Sigmoid colon (tissue), 7 donors: Measurements from ENCODE around the gene ADSS1. TPM values are rescaled to one million over a fixed set of nuclear protein-coding genes. Genes with fewer than 3 reads are reported as not detected.
A peak's percentile ranks its signal among the peaks of the same experiment; 100 is the strongest.

Source experiments
- DNase-seq: peaks from one replicate; pipeline ENCODE4 v3.0.0-alpha.2; 2019
- H3K27ac ChIP-seq, 4 donors: fragments of 200-600 bp; sonication (generic); one replicate each; pipeline ENCODE4 v1.5.1; 2016 to 2019; ENCODE audit warnings: mild to moderate bottlenecking in 1 of 4
- H3K27me3 ChIP-seq, 3 donors: fragments of 200-600 bp; sonication (generic); one replicate each; pipeline ENCODE4 v1.5.1; 2019; ENCODE audit warnings: mild to moderate bottlenecking in 1 of 3
- H3K36me3 ChIP-seq, 4 donors: fragments of 200-600 bp; sonication (generic); one replicate each; pipeline ENCODE4 v1.5.1; 2016 to 2019
- H3K4me1 ChIP-seq, 4 donors: fragments of 200-600 bp; sonication (generic); one replicate each; pipeline ENCODE4 v1.5.1; 2017 to 2019
- H3K4me3 ChIP-seq, 4 donors: fragments of 200-600 bp; sonication (generic); one replicate each; pipeline ENCODE4 v1.5.1; 2017 to 2019; ENCODE audit warnings: mild to moderate bottlenecking in 2 of 4, moderate library complexity in 1 of 4
- H3K9me3 ChIP-seq, 4 donors: fragments of 200-600 bp in 3 of 4; sonication (generic) in 3 of 4; one replicate each; pipeline versions ENCODE4 v1.5.1 to v1.6.1; 2013 to 2019
- EP300 ChIP-seq, 4 donors: sonication (generic); formaldehyde crosslinking; IDR thresholded peaks; one replicate each; pipeline ENCODE4 v1.6.1; 2017; ENCODE audit warnings: antibody characterized with exemption in 4 of 4
- POLR2A ChIP-seq, 2 donors: fragments of 450-650 bp; IDR thresholded peaks; one replicate each; pipeline ENCODE4 v1.6.1; 2016; ENCODE audit warnings: antibody characterized with exemption in 2 of 2, mild to moderate bottlenecking in 2 of 2, moderate library complexity in 2 of 2
- POLR2AphosphoS5 ChIP-seq, 4 donors: sonication (generic); formaldehyde crosslinking; IDR thresholded peaks; one replicate each; pipeline ENCODE4 v1.6.1; 2017; ENCODE audit warnings: antibody characterized with exemption in 4 of 4
- WGBS, 2 donors: extraction: QIAGEN DNeasy Blood & Tissue Kit; methylation state at CpG; one replicate each; pipeline ENCODE4 v1.1.7; 2013; 5-methylcytosine and 5-hydroxymethylcytosine counted together
- intact Hi-C: fragments of 100-400 bp; cut with DNase I; formaldehyde crosslinking; loops from one replicate; pipeline ENCODE4 v1.15.1; 2023
- polyA plus RNA-seq, 3 donors: library from polyadenylated mRNA; stranded (reverse); fragments of 200-250 nt; gene quantifications; one replicate each; pipeline ENCODE4 v1.2.3, GENCODE V29; 2013
- total RNA-seq, 4 donors: library from RNA; depleted of rRNA; stranded (reverse); fragments of >200 nt; gene quantifications; one replicate each; pipeline ENCODE4 v1.1.0, GENCODE V29; 2016
- TF ChIP-seq, protein P1 (sequence below), 4 experiments: fragments of 450-650 bp in 3 of 4; fragments of 200-600 bp in 1 of 4; IDR thresholded peaks; one replicate each; pipeline ENCODE4 v1.5.1; 2016 to 2019; ENCODE audit warnings: antibody characterized with exemption in 4 of 4, mild to moderate bottlenecking in 3 of 4, moderate library complexity in 2 of 4
- donor health status: healthy with polysubstance abuse.
- donor health status: Bipolar disorder and iron deficiency.
- donor health status: healthy.

ADSS1 gene
- total and polyA plus RNA-seq, 7 donors = 2.0 to 10.2 (median 5.3) TPM

GRCh38 chr14:104745431-104745830 is 21.4 kb downstream of the ADSS1 start:
- WGBS, 2 donors = 94 to 95% methylated on average over 9 of the region's 9 CpGs
- Histone ChIP-seq H3K36me3 (no peaks in the 10 kb centered on the region), H3K4me3 (no peak overlapping the region), H3K9me3 (no peaks in the 10 kb centered on the region), H3K27ac (no peak overlapping the region), H3K4me1 (peaks cover 0 to 32% (median 17%) of the 10 kb centered on the region in 4 donors), H3K27me3 (no peaks in the 10 kb centered on the region)
- intact Hi-C loops = no loop called here
- DNase-seq = no peak
- TF ChIP-seq POLR2A (IDR thresholded peaks at IDR 0.05) (no peak), POLR2AphosphoS5 (IDR thresholded peaks at IDR 0.05) (no peak), EP300 (IDR thresholded peaks at IDR 0.05) (no peak)
- TF ChIP-seq, protein P1, sequence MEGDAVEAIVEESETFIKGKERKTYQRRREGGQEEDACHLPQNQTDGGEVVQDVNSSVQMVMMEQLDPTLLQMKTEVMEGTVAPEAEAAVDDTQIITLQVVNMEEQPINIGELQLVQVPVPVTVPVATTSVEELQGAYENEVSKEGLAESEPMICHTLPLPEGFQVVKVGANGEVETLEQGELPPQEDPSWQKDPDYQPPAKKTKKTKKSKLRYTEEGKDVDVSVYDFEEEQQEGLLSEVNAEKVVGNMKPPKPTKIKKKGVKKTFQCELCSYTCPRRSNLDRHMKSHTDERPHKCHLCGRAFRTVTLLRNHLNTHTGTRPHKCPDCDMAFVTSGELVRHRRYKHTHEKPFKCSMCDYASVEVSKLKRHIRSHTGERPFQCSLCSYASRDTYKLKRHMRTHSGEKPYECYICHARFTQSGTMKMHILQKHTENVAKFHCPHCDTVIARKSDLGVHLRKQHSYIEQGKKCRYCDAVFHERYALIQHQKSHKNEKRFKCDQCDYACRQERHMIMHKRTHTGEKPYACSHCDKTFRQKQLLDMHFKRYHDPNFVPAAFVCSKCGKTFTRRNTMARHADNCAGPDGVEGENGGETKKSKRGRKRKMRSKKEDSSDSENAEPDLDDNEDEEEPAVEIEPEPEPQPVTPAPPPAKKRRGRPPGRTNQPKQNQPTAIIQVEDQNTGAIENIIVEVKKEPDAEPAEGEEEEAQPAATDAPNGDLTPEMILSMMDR (IDR thresholded peaks at IDR 0.05) = no peak

GRCh38 chr14:104746071-104746545 is 22.1 kb downstream of the ADSS1 start:
- WGBS, 2 donors = 79 to 87% methylated on average over 13 of the region's 13 CpGs
- no peak for TF ChIP-seq POLR2A (IDR thresholded peaks at IDR 0.05)
- TF ChIP-seq EP300 (IDR thresholded peaks at IDR 0.05) = no peak
- TF ChIP-seq POLR2AphosphoS5 (IDR thresholded peaks at IDR 0.05) = no peak
- TF ChIP-seq, protein P1 (IDR thresholded peaks at IDR 0.05) = no peak
- H3K9me3 ChIP-seq = no peaks in the 10 kb centered on the region
- no peaks in the 10 kb centered on the region for H3K27me3 ChIP-seq
- DNase-seq = no peak
- no peak overlapping the region for H3K4me3 ChIP-seq
- peaks cover 0 to 32% (median 17%) of the 10 kb centered on the region in 4 donors for H3K4me1 ChIP-seq
- intact Hi-C loops = no loop called here
- H3K36me3 ChIP-seq = no peaks in the 10 kb centered on the region
- peak overlapping the region; percentile 46 to 64 (median 54) for H3K27ac ChIP-seq

DNA sequence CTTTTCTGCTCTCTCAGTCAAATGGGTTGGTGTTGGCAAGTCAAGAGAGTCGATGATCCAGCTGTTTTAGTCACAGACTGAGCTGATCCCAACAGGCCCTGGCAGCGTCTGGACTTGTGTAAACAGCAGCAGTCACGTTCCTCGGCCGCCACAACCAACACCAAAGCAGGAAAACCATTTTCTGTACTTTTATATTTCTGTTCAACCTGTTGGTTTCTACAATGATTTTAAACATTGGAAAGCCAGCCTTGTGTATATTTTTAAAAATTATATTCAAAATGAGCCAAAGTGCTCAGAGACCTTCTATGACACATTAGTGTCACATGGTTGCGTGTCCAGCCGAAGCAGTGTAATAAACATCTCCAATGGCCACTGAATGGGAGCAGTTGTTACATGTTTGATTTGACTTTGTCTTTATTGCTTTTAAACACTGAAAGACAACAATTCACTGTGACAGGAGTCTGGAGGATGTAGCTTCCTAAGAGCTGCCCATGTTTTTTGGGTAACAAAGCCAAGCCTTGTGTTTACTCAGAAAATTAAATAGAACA is 23.0 kb downstream of the ADSS1 start:
- Histone ChIP-seq H3K4me3 (no peak overlapping the region), H3K27me3 (no peaks in the 10 kb centered on the region), H3K9me3 (no peaks in the 10 kb centered on the region), H3K4me1 (peaks cover 0 to 36% (median 21%) of the 10 kb centered on the region in 4 donors), H3K27ac (peak overlapping the region; percentile 46 to 64 (median 54)), H3K36me3 (no peaks in the 10 kb centered on the region)
- WGBS, 2 donors = 10 to 51% methylated on average over 7 of the region's 7 CpGs
- peak; percentile 90 for DNase-seq
- intact Hi-C loops = no loop called here
- TF ChIP-seq POLR2AphosphoS5 (IDR thresholded peaks at IDR 0.05) (no peak), POLR2A (IDR thresholded peaks at IDR 0.05) (no peak), EP300 (IDR thresholded peaks at IDR 0.05) (no peak)
- TF ChIP-seq, protein P1 (IDR thresholded peaks at IDR 0.05) = no peak

DNA sequence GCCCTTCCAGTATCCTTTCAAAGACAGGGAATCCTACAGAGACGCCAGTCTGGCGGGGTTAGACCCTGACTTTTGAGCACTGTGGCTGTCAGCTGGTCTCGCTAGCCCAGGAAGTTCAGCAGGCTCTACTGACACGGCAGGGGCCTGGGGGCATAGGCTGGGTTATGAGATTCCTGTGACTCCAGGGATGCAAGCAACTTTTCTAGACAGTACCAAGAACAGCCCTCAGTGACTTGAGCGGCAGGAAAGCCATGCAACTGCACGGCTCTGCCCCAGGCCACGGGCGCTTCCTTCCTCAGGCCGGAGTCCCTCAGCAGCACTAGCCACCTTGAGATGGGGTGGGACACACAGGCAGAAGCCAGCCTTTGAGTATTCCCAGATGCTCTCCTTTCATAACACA is 23.8 kb downstream of the ADSS1 start:
- no peaks in the 10 kb centered on the region for H3K9me3 ChIP-seq
- intact Hi-C loops = no loop called here
- no peak overlapping the region for H3K4me3 ChIP-seq
- H3K4me1 ChIP-seq = peaks cover 0 to 39% (median 24%) of the 10 kb centered on the region in 4 donors
- H3K27me3 ChIP-seq = no peaks in the 10 kb centered on the region
- 63 to 69% methylated on average over 9 of the region's 9 CpGs for WGBS, 2 donors
- TF ChIP-seq POLR2AphosphoS5 (IDR thresholded peaks at IDR 0.05) (no peak), POLR2A (IDR thresholded peaks at IDR 0.05) (no peak), EP300 (IDR thresholded peaks at IDR 0.05) (no peak)
- TF ChIP-seq, protein P1 (IDR thresholded peaks at IDR 0.05) = no peak
- no peaks in the 10 kb centered on the region for H3K36me3 ChIP-seq
- no peak for DNase-seq
- H3K27ac ChIP-seq = peak overlapping the region; percentile 46 to 64 (median 54)
